Endothelial cell of umbilical vein (primary cell): Measurements from ENCODE around the gene CNOT10. TPM values are rescaled to one million over a fixed set of nuclear protein-coding genes. Genes with fewer than 3 reads are reported as not detected.

Experiments
- BruUV-seq: library from RNA; stranded (reverse); fragments of 400-500 nt; replicated peaks from 2 replicates; lab custom pipeline; 2021; lab: Mats Ljungman, UMichigan
- CTCF ChIA-PET: fragments of 300-600, 350-600 bp; sonication (Branson Sonifier 250); formaldehyde crosslinking; loops from one replicate; lab custom pipeline; 2021; ENCODE audit warnings: antibody characterized with exemption, inconsistent platforms; lab: Charles Lee
- POLR2A ChIA-PET: fragments of 300-600, 350-600 bp; sonication (Branson Sonifier 250); formaldehyde crosslinking; loops from one replicate; lab custom pipeline; 2021; ENCODE audit warnings: antibody characterized with exemption, inconsistent platforms; lab: Charles Lee
- DNase-seq: peaks from one replicate; pipeline ENCODE4 v3.0.0-alpha.2; 2011; ENCODE audit warnings: low read depth, low spot score
- FAIRE-seq: peaks from 2 replicates; lab custom pipeline; 2011; peaks lifted over from hg19 to GRCh38; lab: Jason Lieb, UNC
- H2AFZ ChIP-seq: 2 replicates; pipeline ENCODE4 v1.6.0; 2012; ENCODE audit warnings: low read depth, low read length, control low read depth, inconsistent platforms
- H3K27ac ChIP-seq: 2 replicates; pipeline ENCODE4 v1.5.1; 2011; ENCODE audit warnings: low read depth, mild to moderate bottlenecking, control low read depth, low read length, moderate library complexity; ENCODE audit not compliant: insufficient read depth
- H3K27me3 ChIP-seq, 2 experiments: 2 replicates each; pipeline versions ENCODE4 v1.6.0 to v1.6.1; 2011; ENCODE audit warnings: low read length in 2 of 2, mixed read lengths in 1 of 2; ENCODE audit not compliant: control insufficient read depth in 2 of 2, insufficient read depth in 2 of 2
- H3K36me3 ChIP-seq, 2 experiments: 2 replicates in 1 of 2; 3 replicates in 1 of 2; pipeline ENCODE4 v1.5.1; 2011; ENCODE audit warnings: low read length in 2 of 2, mild to moderate bottlenecking in 1 of 2, moderate library complexity in 1 of 2; ENCODE audit not compliant: control insufficient read depth in 2 of 2, insufficient read depth in 2 of 2; ENCODE audit errors: extremely low read depth in 1 of 2
- H3K4me1 ChIP-seq: 3 replicates; pipeline ENCODE4 v1.5.1; 2011; ENCODE audit warnings: mild to moderate bottlenecking, low read length; ENCODE audit not compliant: control insufficient read depth, insufficient read depth; ENCODE audit errors: extremely low read depth
- H3K4me2 ChIP-seq: 2 replicates; pipeline ENCODE4 v1.6.1; 2011; ENCODE audit warnings: low read length, control low read depth, mixed read lengths; ENCODE audit not compliant: insufficient read depth
- H3K4me3 ChIP-seq, 3 experiments: fragments of 200-600 bp in 1 of 3; sonication (generic), shearing (Covaris generic) in 1 of 3; replicated peaks in 1 of 3; 2 replicates each; pipeline ENCODE4 v1.5.1; 2011 to 2016; ENCODE audit warnings: control low read depth in 3 of 3, low read length in 3 of 3, mild to moderate bottlenecking in 2 of 3, inconsistent platforms in 1 of 3, low read depth in 1 of 3, moderate library complexity in 1 of 3; ENCODE audit not compliant: insufficient read depth in 1 of 3
- H3K79me2 ChIP-seq: 2 replicates; pipeline ENCODE4 v1.6.0; 2012; ENCODE audit warnings: low read length, inconsistent platforms; ENCODE audit not compliant: control insufficient read depth, insufficient read depth
- H3K9ac ChIP-seq: replicated peaks from 2 replicates; pipeline ENCODE3; 2011; ENCODE audit warnings: low read length, control low read depth; ENCODE audit not compliant: insufficient read depth; ENCODE audit errors: extremely low read depth
- H3K9me1 ChIP-seq: replicated peaks from 3 replicates; pipeline ENCODE4 v1.6.0; 2011; ENCODE audit warnings: mild to moderate bottlenecking, low read length; ENCODE audit not compliant: control insufficient read depth, insufficient read depth; ENCODE audit errors: extremely low read depth
- H3K9me3 ChIP-seq: replicated peaks from 2 replicates; pipeline ENCODE4 v1.5.1; 2012; ENCODE audit warnings: low read length, inconsistent platforms; ENCODE audit not compliant: control insufficient read depth, insufficient read depth
- H4K20me1 ChIP-seq: replicated peaks from 2 replicates; pipeline ENCODE3; 2011; ENCODE audit warnings: mild to moderate bottlenecking, low read length; ENCODE audit not compliant: control insufficient read depth, insufficient read depth; ENCODE audit errors: extremely low read depth
- EZH2 ChIP-seq: IDR thresholded peaks from 2 replicates; pipeline ENCODE4 v1.6.1; 2012; ENCODE audit warnings: borderline replicate concordance, low read depth, mild to moderate bottlenecking, moderate library complexity, low read length, inconsistent platforms; ENCODE audit not compliant: severe bottlenecking
- FOS ChIP-seq: IDR thresholded peaks from 2 replicates; pipeline ENCODE4 v1.6.1; 2011; ENCODE audit warnings: mild to moderate bottlenecking, low read length, moderate library complexity, borderline replicate concordance; ENCODE audit not compliant: insufficient read depth
- GATA2 ChIP-seq: IDR thresholded peaks from 2 replicates; pipeline ENCODE4 v1.7.0; 2011; ENCODE audit warnings: low read depth, mild to moderate bottlenecking, moderate library complexity, mixed read lengths, low read length; ENCODE audit not compliant: insufficient read length, insufficient read depth
- JUN ChIP-seq: IDR thresholded peaks from 2 replicates; pipeline ENCODE4 v1.6.1; 2011; ENCODE audit warnings: borderline replicate concordance, low read depth; ENCODE audit not compliant: insufficient read length, insufficient read depth
- MYC ChIP-seq: IDR thresholded peaks from one replicate; pipeline ENCODE4 v1.6.1; 2011; ENCODE audit warnings: mild to moderate bottlenecking, low read depth, low read length
- POLR2A ChIP-seq: IDR thresholded peaks from 2 replicates; pipeline ENCODE4 v1.6.1; 2012; ENCODE audit warnings: low read depth, mild to moderate bottlenecking, control low read depth, low read length
- POLR2AphosphoS5 ChIP-seq: IDR thresholded peaks from 2 replicates; pipeline ENCODE4 v1.6.1; 2012; ENCODE audit warnings: low read depth, mild to moderate bottlenecking, control low read depth, low read length, moderate library complexity; ENCODE audit not compliant: insufficient read depth
- dilution Hi-C: fragments of 300-500 bp; cut with MboI; formaldehyde crosslinking; loops from one replicate; pipeline ENCODE4 v1.15.0; 2019; ENCODE audit warnings: low sequenced_read_pairs; ENCODE audit not compliant: extremely low pct_ligation_motif_present
- intact Hi-C: fragments of 100-400 bp; cut with micrococcal nuclease; formaldehyde crosslinking; loops from one replicate; pipeline ENCODE4 v1.10.0; 2022
- polyA plus RNA-seq, 4 experiments: library from polyadenylated mRNA; depleted of rRNA in 3 of 4; stranded (reverse) in 3 of 4; unstranded in 1 of 4; fragments of >200 nt; gene quantifications; 2 replicates each; pipeline versions ENCODE4 v1.2.1 to v1.2.3, GENCODE V29; 2011 to 2012; ENCODE audit warnings: missing spikeins in 1 of 4
- total RNA-seq: library from RNA; stranded (reverse); gene quantifications from 2 replicates; pipeline ENCODE4 v1.2.3, GENCODE V29; 2021
- TF ChIP-seq, protein P1 (sequence below), 2 donors: IDR thresholded peaks; 1 replicate in 1 of 2; 2 replicates in 1 of 2; pipeline ENCODE4 v1.5.1; 2011; ENCODE audit warnings: low read length in 2 of 2, mild to moderate bottlenecking in 2 of 2, moderate library complexity in 2 of 2, control low read depth in 1 of 2, inconsistent platforms in 1 of 2, low read depth in 1 of 2; ENCODE audit not compliant: insufficient read depth in 1 of 2; ENCODE audit errors: extremely low read depth in 1 of 2
- TF ChIP-seq, protein P2 (sequence below): IDR thresholded peaks from 2 replicates; pipeline ENCODE4 v1.6.1; 2011; ENCODE audit not compliant: insufficient read depth, insufficient read length

CNOT10 gene
- total and polyA plus RNA-seq, 2 donors (not counting 3 experiments of a cell fraction or from before 2014, with no cell fraction given) = 23.6 to 28.6 TPM

- dilution Hi-C loops (no loop called here), intact Hi-C loops (no loop called here)
- Histone ChIP-seq H2AFZ (no peak overlapping the region), H3K4me1 (no peaks in the 10 kb centered on the region), H3K9me1 (no peaks in the 10 kb centered on the region), H3K9ac (no peak overlapping the region), H3K27ac (no peak overlapping the region), H3K27me3 (no peaks in the 10 kb centered on the region), H3K79me2 (peaks cover 3% of the 10 kb centered on the region), H4K20me1 (peaks cover 2% of the 10 kb centered on the region), H3K36me3 (no peaks in the 10 kb centered on the region), H3K4me2 (no peak overlapping the region), H3K9me3 (no peaks in the 10 kb centered on the region), H3K4me3 (no peak overlapping the region)
- CTCF ChIA-PET = no interaction called here
- FAIRE-seq = no peak
- no TSS peak for BruUV-seq
- DNase-seq = no peak
- TF ChIP-seq POLR2AphosphoS5 = no peak
- no peak for TF ChIP-seq EZH2
- no peak for TF ChIP-seq FOS
- TF ChIP-seq MYC = no peak
- no peak for TF ChIP-seq POLR2A
- no peak for TF ChIP-seq JUN
- POLR2A ChIA-PET = no interaction called here
These were observed 18.5 kb downstream of the CNOT10 start for GRCh38 chr3:32703491-32703972.

DNA sequence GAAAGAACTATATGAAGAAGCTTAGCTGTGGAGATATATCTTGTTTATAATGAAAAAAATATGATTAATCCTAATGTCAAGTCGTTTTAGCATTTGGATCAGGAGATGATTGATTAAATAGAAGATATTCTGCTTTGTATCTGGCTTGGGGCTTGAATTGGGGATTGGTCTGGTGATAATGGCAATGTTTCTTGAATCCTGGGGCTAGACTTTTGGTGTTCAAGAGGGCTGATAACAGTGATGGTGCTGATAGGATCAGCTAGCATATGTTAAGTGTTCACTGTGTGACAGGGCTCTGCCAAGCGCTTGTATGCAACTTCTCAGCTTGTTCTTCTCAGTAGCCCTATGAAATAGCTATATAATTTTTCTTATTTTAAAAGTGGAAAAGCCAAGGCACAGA is 20.2 kb downstream of the CNOT10 start:
- peaks cover 2% of the 10 kb centered on the region for H4K20me1 ChIP-seq
- no peak overlapping the region for H3K27ac ChIP-seq
- peaks cover 3 to 4% of the 10 kb centered on the region in 2 experiments for H3K36me3 ChIP-seq
- intact Hi-C loops (no loop called here), dilution Hi-C loops (no loop called here)
- H3K27me3 ChIP-seq = no peaks in the 10 kb centered on the region
- no peak for FAIRE-seq
- TF ChIP-seq, protein P1, sequence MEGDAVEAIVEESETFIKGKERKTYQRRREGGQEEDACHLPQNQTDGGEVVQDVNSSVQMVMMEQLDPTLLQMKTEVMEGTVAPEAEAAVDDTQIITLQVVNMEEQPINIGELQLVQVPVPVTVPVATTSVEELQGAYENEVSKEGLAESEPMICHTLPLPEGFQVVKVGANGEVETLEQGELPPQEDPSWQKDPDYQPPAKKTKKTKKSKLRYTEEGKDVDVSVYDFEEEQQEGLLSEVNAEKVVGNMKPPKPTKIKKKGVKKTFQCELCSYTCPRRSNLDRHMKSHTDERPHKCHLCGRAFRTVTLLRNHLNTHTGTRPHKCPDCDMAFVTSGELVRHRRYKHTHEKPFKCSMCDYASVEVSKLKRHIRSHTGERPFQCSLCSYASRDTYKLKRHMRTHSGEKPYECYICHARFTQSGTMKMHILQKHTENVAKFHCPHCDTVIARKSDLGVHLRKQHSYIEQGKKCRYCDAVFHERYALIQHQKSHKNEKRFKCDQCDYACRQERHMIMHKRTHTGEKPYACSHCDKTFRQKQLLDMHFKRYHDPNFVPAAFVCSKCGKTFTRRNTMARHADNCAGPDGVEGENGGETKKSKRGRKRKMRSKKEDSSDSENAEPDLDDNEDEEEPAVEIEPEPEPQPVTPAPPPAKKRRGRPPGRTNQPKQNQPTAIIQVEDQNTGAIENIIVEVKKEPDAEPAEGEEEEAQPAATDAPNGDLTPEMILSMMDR (IDR thresholded peaks at IDR 0.05; ENCODE audit: extremely low read depth in 1 of 2, insufficient read depth in 1 of 2, low read depth in 1 of 2, low read length in 2 of 2) = no peak
- TF ChIP-seq JUN (no peak), POLR2A (no peak), POLR2AphosphoS5 (no peak), EZH2 (no peak), GATA2 (no peak), MYC (no peak)
- TF ChIP-seq, protein P2, sequence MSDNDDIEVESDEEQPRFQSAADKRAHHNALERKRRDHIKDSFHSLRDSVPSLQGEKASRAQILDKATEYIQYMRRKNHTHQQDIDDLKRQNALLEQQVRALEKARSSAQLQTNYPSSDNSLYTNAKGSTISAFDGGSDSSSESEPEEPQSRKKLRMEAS = no peak
- CTCF ChIA-PET = interaction anchor here (1.3 to 1.9 kb wide), 3 partner anchors 9 to 11 kb away, joined by 4 to 7 read pairs (median 5); no protein-coding TSS in a partner anchor
- H2AFZ ChIP-seq = no peak overlapping the region
- H3K9ac ChIP-seq = no peak overlapping the region
- H3K4me3 ChIP-seq = no peak overlapping the region
- H3K79me2 ChIP-seq = peaks cover 3% of the 10 kb centered on the region
- DNase-seq = no peak
- no TSS peak for BruUV-seq
- H3K9me3 ChIP-seq = no peaks in the 10 kb centered on the region
- POLR2A ChIA-PET = no interaction called here
- H3K4me2 ChIP-seq = no peak overlapping the region
- no peaks in the 10 kb centered on the region for H3K4me1 ChIP-seq
- no peaks in the 10 kb centered on the region for H3K9me1 ChIP-seq
